Measurements from ENCODE around the gene PEX7.

- TF ChIP-seq CTCF (IDR thresholded peaks at IDR 0.05) (no peak), ZFX (IDR thresholded peaks at IDR 0.05; ENCODE audit: borderline replicate concordance) (no peak)
These were observed 104.9 kb downstream of the PEX7 start for GRCh38 chr6:136927292-136927691.
